Adrenal gland (tissue), 12 donors: ENCODE data around the gene FGD6. TPM values are rescaled to one million over a fixed set of nuclear protein-coding genes. Genes with fewer than 3 reads are reported as not detected.

Source experiments
- DNase-seq, 7 donors: peaks; one replicate each; pipeline ENCODE4 v3.0.0-alpha.2; 2019 to 2020
- H3K27ac ChIP-seq, 5 donors: fragments of 200-600 bp; sonication (generic) in 4 of 5; 1 replicate in 3 of 5; 2 replicates in 2 of 5; pipeline versions ENCODE4 v1.5.1 to v1.8.0; 2016 to 2020; ENCODE audit warnings: mild to moderate bottlenecking in 1 of 5
- H3K27me3 ChIP-seq: fragments of 200-600 bp; 2 replicates; pipeline ENCODE4 v1.8.0; 2021
- H3K36me3 ChIP-seq, 2 donors: fragments of 200-600 bp; replicated peaks in 1 of 2; 1 replicate in 1 of 2; 2 replicates in 1 of 2; pipeline versions ENCODE4 v1.5.1 to v1.8.0; 2018 to 2022
- H3K4me1 ChIP-seq, 2 donors: fragments of 200-600 bp; replicated peaks in 1 of 2; 1 replicate in 1 of 2; 2 replicates in 1 of 2; pipeline versions ENCODE4 v1.5.1 to v1.8.0; 2018 to 2021
- H3K4me3 ChIP-seq, 4 donors: fragments of 200-600 bp; sonication (generic) in 3 of 4; one replicate each; pipeline ENCODE4 v1.5.1; 2016 to 2018
- H3K9me3 ChIP-seq, 3 donors: fragments of 200-600 bp; sonication (generic) in 1 of 3; replicated peaks in 1 of 3; 1 replicate in 2 of 3; 2 replicates in 1 of 3; pipeline versions ENCODE4 v1.5.1 to v1.8.0; 2016 to 2021
- POLR2A ChIP-seq, 2 donors: fragments of 450-650 bp; IDR thresholded peaks; one replicate each; pipeline ENCODE4 v1.6.1; 2017; ENCODE audit warnings: antibody characterized with exemption in 2 of 2, mild to moderate bottlenecking in 2 of 2, moderate library complexity in 1 of 2
- WGBS, 4 donors: extraction: QIAGEN DNeasy Blood & Tissue Kit in 2 of 4; methylation state at CpG; one replicate each; pipeline versions ENCODE4 v1.1.5 to v1.1.7; 2013 to 2017; 5-methylcytosine and 5-hydroxymethylcytosine counted together
- intact Hi-C, 2 donors: fragments of 100-400 bp; cut with DNase I; formaldehyde crosslinking; loops; one replicate each; pipeline versions ENCODE4 v1.14.1 to v1.15.0; 2022 to 2023
- polyA plus RNA-seq, 3 donors: library from polyadenylated mRNA; stranded (reverse); fragments of 200-250 nt in 2 of 3; fragments of 350-450 nt in 1 of 3; fragmentation: Illumina TruSeq in 1 of 3; extraction: RNeasy Lipid Tissue Mini Kit (QIAGEN cat#74804) in 1 of 3; gene quantifications; one replicate each; pipeline ENCODE4 v1.2.3, GENCODE V29; 2013 to 2014
- total RNA-seq, 9 donors: library from RNA; depleted of rRNA in 4 of 9; stranded (reverse); fragments of >200 nt in 4 of 9; fragments of 120-200 nt in 1 of 9; fragmentation: NEBNext Ultra II Directional in 1 of 9; extraction: Animal tissue kit (Norgen Biotek cat#: 25700) in 1 of 9; gene quantifications; one replicate each; pipeline versions ENCODE4 v1.1.0 to v1.2.4, GENCODE V29; 2013 to 2023
- TF ChIP-seq, protein P1 (sequence below), 6 experiments: fragments of 450-650 bp in 4 of 6; fragments of 200-600 bp in 2 of 6; sonication (generic) in 1 of 6; IDR thresholded peaks; 1 replicate in 5 of 6; 2 replicates in 1 of 6; pipeline versions ENCODE4 v1.5.1 to v1.8.0; 2016 to 2021; ENCODE audit warnings: antibody characterized with exemption in 6 of 6, mild to moderate bottlenecking in 2 of 6, moderate library complexity in 1 of 6
- donor health status: healthy with polysubstance abuse.
- donor health status: Bipolar disorder and iron deficiency.
- donor health status: DM: yes; HTN: yes; CAD: no.
- donor health status: DM: no; HTN: no; CAD: no.
- donor health status: DM: no; HTN: no; CAD: no.
- donor health status: DM: yes; HTN: yes; CAD: no.

Gene FGD6
- total and polyA plus RNA-seq, 12 donors: 2.3 to 33.9 (median 18.1) TPM

GRCh38 chr12:95037906-95038305, 179.4 kb downstream of the FGD6 start:
- TF ChIP-seq POLR2A (IDR thresholded peaks at IDR 0.05): no peak
- TF ChIP-seq, protein P1, sequence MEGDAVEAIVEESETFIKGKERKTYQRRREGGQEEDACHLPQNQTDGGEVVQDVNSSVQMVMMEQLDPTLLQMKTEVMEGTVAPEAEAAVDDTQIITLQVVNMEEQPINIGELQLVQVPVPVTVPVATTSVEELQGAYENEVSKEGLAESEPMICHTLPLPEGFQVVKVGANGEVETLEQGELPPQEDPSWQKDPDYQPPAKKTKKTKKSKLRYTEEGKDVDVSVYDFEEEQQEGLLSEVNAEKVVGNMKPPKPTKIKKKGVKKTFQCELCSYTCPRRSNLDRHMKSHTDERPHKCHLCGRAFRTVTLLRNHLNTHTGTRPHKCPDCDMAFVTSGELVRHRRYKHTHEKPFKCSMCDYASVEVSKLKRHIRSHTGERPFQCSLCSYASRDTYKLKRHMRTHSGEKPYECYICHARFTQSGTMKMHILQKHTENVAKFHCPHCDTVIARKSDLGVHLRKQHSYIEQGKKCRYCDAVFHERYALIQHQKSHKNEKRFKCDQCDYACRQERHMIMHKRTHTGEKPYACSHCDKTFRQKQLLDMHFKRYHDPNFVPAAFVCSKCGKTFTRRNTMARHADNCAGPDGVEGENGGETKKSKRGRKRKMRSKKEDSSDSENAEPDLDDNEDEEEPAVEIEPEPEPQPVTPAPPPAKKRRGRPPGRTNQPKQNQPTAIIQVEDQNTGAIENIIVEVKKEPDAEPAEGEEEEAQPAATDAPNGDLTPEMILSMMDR (IDR thresholded peaks at IDR 0.05): no peak
- peaks cover 0 to 4% of the 10 kb centered on the region in 2 donors for H3K36me3 ChIP-seq
- 55 to 59% (median 57%) methylated on average over 2 of the region's 2 CpGs for WGBS, 4 donors
- H3K4me3 ChIP-seq: no peak overlapping the region
- peak overlapping the region; percentile 24 to 73 (median 47) for H3K27ac ChIP-seq
- no peaks in the 10 kb centered on the region for H3K9me3 ChIP-seq
- no peaks in the 10 kb centered on the region for H3K27me3 ChIP-seq
- H3K4me1 ChIP-seq: peaks cover 11 to 26% of the 10 kb centered on the region in 2 donors
- intact Hi-C loops: no loop called here
- DNase-seq: no peak

DNA sequence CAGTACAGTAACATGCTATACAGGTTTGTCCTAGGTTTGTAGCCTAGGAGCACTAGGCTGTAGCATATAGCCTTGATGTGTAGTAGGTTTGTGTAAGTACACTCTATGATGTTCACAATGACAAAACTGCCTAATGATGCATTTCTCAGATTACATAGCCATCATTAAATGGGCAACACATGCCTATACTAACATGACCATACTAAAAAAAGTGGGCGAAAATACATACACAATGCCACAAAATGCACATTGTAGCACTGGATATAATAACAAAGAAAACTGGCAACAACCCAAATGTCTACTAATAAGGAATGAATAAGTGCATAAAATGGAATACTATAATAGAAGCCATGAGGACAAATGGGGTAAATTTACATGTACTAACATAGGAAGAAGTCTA, 182.5 kb downstream of the FGD6 start:
- peaks cover 0 to 23% of the 10 kb centered on the region in 2 donors for H3K36me3 ChIP-seq
- WGBS, 4 donors: 86 to 97% (median 93%) methylated on average over 1 of the region's 1 CpG
- no peak for TF ChIP-seq POLR2A (IDR thresholded peaks at IDR 0.05)
- TF ChIP-seq, protein P1 (IDR thresholded peaks at IDR 0.05): no peak
- no peaks in the 10 kb centered on the region for H3K9me3 ChIP-seq
- no peak overlapping the region for H3K4me3 ChIP-seq
- no peaks in the 10 kb centered on the region for H3K27me3 ChIP-seq
- intact Hi-C loops: no loop called here
- H3K27ac ChIP-seq: no peak overlapping the region
- DNase-seq: no peak
- peaks cover 11 to 26% of the 10 kb centered on the region in 2 donors for H3K4me1 ChIP-seq

Other genes with a start within 250 kb of the FGD6 start
- 100 to 1,000 TPM in 8 of 9 donors, 10 to 100 TPM in 1; 84.0 to 239 (median 118) TPM for gene NDUFA12, start 213.8 kb downstream of the FGD6 start, total RNA-seq
- gene NDUFA12, start 213.8 kb downstream of the FGD6 start, polyA plus RNA-seq: 100 to 1,000 TPM in 2 of 3 donors, 10 to 100 TPM in 1; 96.8 to 297 (median 177) TPM
- gene NR2C1, start 143.8 kb downstream of the FGD6 start, total RNA-seq: 10 to 100 TPM; 19.8 to 89.8 (median 41.3) TPM
- 100 to 1,000 TPM in 2 of 3 donors, 10 to 100 TPM in 1; 33.5 to 300 (median 122) TPM for gene NR2C1, start 143.8 kb downstream of the FGD6 start, polyA plus RNA-seq
- gene VEZT, start 340 bp upstream of the FGD6 start, total RNA-seq: 100 to 1,000 TPM in 3 of 9 donors, 10 to 100 TPM in 6; 50.9 to 189 (median 91.5) TPM
- 100 to 1,000 TPM in 1 of 3 donors, 10 to 100 TPM in 2; 34.8 to 152 (median 39.0) TPM for gene VEZT, start 340 bp upstream of the FGD6 start, polyA plus RNA-seq